Stimulated activated CD4-positive, alpha-beta T cell treated with anti-CD3 and anti-CD28 coated beads, Interleukin-15, amount 100 ng/mL, for 1 hour (primary cell): Measurements from ENCODE around the gene BMAL1.

ENCODE experiments used
- DNase-seq, 2 donors: peaks; one replicate each; pipeline ENCODE4 v3.0.0-alpha.2; 2020; ENCODE audit warnings: low read depth in 1 of 2, low spot score in 1 of 2

The BMAL1 gene

DNA sequence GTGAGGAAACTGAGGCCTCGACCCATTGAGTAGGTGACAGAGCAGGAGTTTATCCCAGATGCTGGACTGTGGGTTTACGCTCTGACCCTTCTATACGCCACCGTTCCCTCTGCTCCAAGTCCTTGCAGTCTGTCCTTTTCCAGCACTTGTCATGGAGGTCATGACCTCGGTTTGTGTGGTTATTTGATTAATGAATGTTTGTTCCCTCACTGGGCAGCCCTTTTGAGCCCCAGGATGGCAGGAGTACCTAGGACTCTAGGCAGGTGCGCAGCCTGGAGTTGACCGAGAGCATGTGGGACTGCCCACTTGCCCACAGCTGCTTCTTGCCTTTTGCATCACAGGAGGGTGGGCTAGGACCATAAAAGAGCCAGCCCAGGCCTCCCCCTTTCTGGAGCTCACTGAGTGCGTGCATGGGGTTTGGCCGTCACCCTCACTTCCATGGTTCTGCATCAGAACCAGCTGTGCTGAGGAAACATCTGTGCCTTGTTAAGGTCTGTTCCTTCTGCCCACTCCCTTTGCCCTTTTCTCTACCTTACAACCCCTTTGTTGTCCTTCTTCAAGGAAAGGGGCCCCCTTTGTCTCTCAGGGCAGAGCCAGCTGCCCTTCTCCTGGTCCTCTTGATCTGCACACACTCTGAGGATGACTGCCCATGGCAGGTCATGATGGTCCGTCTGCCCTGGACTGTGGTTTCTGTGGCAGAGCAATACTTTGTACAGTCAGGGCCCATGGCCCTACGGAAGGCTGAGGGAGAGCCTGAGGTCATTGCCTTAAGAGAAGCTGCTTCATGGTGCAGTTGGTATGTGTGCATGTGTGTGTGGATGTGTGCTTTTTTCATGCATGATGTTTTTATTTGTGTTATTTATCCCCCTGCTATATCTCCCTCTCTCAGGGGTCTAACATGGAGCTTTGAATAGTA is 38.2 kb downstream of the BMAL1 start:
- no peak for DNase-seq

DNA sequence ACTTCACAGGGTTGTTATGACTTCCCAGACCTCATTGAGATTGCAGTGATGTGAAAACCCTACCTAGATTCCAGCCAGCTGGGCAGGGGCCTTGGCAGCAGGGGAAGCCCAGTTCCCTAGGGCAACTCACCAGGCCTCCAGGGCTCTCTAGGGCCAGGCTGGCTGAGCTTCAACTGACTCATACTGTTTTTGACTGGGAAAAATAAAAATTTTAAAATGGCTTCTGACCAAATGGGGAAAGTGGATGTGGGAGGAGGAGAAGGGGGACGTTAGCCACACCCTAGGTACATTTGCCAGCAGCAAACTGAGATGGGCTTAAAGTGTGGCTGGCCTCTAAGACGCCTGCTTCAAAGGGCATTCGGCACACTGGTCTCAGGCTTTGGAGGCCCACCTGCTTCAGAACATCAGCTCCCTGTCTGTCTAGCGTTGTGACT is 39.0 kb downstream of the BMAL1 start:
- no peak for DNase-seq

DNA sequence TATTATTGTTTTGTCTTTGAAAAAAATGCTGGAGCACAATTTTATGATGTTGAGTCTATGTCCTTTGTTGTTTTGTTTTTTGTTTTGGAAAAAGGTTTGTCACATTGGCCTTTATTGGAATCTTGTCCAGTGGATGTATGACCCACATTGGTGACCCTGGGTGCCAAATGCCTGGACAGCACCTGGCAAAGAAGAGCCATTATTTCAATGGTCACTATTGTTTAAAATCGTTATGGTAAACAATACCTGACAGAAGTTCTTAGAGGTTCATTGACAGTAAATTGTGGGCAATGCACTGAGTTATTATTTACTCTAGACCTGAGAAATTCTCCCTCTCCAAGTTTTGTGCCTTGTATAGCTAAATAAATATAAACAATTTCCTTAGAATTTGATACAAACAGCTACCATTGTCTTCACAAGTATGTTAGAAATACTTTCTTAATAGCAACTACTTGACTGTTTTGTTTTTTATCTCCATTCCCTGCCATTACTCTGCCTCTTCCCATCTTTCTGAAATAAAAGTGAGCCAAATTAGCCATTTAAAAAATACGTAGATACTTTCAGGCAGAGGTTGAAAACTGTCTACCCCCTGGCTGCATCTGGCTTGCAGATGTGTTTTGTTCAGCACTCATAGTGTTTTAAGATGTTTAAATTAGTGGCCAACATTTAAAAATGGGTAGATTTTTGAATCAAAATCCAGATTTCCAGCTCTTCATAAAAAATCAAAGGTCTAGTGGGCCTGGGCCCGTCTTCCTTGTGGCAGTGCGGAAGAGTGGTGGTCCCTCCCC is 39.9 kb downstream of the BMAL1 start:
- no peak for DNase-seq

DNA sequence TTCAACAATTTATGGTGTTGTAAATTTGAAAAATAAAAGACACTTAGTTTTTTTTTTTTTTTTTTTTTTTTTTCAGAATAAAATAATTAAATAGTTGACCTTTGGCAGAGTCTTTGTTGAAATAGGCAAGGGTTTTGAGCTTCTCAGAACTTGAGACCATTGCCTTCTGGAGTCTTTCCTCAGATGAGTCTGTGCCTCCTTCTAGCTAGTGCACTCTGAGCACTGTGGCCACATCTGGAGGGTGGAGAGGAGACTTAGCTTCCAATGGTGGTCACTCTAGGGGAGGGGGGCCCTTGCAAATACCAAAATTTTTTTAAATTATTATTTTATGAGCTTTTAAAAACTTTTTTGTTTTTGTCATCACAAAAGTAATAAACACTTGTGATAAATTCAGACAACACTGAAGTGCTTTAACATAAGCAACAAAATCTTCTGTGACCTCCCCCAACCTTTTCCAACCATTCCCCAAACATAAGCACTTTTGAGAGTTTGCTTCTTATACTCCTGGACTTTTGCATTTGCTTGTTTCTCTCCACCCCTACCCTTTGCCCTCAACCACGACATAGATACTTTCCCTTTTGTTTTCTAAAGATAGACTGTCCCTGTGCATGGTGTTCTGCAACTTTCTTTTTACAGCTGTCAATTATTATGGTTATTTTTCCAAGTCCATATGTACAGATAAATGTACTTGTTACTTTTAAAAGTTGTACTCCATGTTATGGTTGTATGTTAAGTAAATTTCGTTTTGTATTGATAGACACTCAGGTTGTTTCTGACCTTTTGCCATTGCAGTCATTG is 41.1 kb downstream of the BMAL1 start:
- no peak for DNase-seq

DNA sequence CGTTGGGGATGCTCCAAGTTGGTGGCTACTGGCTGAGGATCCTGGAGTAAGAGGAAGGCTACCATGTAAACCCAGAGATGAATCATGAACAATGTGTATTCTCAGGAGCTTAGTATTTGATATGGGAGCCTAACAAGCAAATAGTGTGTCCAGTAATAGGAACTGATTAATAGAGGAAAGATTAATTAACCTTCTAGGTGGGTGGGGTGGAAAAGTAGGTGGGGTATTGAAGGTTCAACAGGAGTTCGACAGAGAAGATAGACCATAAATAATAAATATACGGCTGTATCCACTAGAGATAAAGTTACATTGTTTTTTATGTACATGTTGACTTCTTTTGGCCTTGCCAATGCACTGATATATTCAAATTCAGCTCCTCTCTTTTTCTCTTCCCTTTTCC is 43.1 kb downstream of the BMAL1 start:
- DNase-seq = no peak

DNA sequence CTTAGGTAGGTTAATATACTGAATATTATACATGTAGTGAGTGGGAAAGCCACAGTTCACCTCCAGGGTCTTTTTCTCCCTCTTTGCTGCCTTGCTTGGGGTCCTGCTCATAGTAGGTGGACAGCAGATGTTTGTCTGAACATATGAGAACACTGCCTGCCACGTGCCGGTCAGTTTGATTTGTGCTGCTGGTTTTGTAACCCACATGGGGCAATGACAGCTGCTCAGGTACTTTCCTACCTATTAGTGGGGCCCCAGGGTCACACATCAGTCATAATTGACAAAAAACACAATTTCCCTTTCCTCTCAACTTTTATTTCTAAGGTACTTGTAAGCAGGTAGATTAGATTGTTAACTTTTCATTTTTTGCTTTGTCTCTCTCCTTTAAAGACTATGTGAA is 43.8 kb downstream of the BMAL1 start:
- no peak for DNase-seq

DNA sequence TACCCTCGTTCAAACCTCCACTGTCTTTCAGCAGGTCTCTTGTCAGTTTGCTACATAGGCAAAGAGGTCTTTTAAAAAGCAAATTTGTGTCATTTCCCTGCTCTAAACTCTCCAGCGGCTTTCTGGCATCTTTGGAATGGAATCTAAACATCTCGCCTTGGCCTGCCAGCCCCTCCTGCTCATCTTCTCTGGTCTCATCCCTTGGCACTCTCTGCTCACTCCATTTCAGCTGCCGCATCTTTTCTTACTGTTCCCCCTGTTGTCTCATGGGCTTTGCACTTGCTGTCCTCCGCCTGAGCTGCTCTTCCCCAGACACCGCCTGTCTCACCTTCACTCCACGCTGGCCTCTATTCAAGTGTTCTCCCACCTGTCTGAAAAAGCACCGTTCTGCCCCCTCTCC is 46.6 kb downstream of the BMAL1 start:
- DNase-seq = no peak

DNA sequence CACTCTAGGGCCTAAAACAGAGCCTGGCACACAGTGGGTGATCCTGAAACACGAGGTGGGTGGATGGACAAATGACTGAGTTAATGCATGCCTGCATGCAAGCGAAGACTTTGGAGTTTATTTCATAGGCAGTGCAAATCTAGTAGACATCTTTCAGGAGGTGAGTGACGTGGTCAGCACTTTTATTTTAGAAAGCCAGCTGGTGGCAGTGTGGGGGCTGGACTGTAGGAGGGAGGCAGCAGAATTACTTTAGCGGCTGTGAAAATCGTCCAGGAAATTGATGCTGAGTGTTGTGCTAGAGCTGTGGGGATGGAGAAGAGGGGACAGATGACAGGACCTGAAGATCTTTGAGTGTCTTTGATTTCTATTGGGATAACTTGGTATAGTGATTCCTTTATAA is 47.1 kb downstream of the BMAL1 start:
- no peak for DNase-seq

DNA sequence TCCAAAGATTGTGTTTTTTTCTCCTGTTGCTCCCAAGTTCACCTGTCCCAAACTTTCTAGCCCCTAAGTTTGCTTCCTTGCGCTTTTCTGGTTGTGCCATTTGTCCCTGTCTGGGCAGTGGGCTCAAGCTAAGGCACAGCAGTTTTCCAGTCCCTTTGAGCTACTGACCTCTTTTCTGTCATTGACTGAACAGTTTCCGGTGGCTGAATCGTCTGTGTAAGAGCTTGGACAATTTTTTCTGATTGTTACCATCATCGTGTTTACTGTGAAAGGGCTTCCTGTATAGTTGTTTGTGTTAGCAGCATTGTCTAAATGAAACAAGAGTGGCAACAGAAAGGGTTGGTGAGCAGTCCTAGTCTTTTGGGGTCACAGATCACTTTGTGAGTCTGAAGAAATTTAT is 49.8 kb downstream of the BMAL1 start:
- DNase-seq = no peak

DNA sequence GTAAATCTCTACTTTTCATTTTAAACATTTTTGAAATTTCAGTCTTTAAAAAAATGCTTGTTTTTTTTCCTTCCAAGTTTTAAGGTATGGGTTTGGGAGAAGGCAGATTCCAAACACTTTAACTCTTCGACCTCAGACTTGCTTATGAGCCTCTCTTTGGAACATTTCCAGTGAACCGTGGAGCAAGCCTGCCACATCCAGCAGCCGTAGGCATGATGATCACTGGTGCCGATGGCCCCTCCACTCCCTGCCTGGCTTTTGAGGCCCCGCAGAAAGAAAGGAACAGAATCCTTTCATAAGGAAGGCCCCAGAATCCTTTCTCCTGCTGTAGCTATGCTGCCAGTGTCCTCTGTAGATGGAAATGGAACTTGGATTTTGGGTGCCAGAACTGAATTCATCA is 50.7 kb downstream of the BMAL1 start:
- no peak for DNase-seq

DNA sequence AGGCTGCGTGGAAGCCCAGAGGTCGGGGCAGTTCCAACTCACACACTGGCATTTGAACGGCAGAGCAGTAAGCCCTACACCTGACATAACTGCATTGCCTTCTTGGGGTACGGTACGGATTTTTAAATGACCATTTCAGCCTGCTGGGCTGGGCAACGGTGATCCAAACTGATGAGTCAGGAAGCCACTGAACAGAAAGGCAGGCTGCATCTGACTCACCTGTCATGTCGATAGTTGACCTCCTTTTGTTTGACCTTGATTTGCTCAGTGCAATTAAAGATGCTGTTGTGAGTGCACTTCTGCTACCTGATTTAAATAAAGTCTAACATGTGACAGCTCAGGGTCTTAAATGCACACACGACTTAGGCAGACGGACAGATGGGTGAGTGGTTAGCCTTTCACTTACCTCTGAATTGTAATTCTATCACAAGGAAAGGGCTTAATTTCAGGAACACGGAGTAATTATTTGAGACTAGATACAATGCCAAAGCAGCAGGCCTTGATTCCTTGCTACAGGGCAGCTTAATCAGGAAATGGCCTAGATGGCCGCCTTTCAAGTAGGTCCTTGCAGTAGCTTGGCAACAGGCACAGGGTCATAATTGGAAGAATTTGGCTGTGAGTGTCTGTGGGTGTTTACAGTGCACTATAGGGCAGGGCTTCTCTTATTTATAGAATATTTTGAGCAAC is 52.2 kb downstream of the BMAL1 start:
- DNase-seq = no peak

DNA sequence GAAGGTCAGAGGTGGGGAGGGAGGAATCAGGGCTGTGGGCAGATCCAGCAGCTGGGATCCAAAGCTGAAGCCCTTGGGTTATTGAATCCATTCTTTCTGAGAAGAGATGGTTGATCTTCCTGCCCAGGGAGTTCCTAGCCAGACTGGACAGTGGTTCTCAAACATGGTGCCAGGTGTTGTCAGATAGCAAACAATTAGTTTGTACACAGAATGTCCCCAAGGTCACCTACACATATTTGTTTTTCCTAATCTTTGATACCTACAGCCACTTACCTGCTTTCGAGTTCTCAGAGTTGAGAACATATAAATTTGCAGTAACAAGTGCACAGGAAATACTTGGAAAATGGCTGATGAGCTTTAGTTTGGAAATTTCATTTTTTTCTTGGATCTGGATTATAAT is 54.5 kb downstream of the BMAL1 start:
- no peak for DNase-seq

DNA sequence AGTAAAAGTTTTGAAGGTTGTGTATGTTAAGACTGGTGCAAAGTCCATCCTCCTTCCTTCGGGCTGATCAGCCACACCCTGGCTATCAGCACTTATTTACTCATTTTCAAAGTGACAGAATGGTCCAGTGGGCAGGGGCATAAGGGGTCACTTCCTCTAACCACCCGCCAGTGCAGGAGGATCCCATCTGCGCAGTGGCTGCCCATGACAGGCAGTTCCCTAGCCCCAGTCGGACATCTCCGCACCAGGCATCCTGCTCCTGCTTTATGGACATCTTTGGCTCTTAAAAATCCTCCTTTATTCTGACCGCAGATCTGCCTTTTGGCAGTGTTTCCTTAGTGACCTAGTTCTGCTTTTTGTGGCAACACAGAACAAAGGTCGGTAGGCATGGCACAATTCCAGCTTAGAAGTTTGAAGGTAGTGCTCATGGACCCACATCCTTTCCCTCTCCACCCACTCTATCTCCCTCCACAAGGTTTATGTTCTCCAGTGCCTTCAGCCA is 55.9 kb downstream of the BMAL1 start:
- DNase-seq = no peak

DNA sequence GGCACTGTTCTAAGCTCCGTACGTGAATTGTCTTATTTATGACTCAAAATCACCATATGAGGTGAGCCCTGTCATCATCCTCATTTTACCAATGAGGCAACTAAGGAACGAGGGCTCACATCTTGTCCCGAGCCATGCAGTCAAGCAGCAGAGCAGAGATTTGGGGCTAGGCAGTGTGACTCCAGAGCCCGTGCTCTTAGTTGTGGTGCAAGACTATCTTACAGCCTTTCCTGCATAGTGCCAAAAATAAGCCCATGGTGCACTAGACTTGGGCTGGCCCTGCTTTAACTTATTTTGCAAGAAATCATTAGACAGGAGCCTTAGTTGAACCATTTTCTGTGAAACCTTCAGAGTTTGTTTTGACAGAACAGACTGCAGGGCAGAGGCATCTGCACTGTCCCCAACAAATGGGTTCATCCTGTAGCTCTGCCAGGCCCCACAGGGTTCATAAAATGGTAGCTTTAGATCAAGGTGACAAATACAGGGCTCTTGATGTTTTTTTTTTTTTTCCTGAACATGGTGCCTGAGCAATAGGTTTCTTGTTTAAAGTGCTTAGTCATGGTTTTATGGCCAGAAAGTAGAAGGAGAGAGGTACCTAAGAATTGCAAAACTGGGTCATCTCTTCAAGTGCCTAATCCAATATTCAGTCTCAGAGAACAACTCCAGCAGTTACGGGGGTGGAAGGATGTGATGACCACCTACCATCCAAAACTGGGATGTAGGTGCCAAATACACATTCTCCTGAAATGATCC is 56.6 kb downstream of the BMAL1 start:
- DNase-seq = no peak

DNA sequence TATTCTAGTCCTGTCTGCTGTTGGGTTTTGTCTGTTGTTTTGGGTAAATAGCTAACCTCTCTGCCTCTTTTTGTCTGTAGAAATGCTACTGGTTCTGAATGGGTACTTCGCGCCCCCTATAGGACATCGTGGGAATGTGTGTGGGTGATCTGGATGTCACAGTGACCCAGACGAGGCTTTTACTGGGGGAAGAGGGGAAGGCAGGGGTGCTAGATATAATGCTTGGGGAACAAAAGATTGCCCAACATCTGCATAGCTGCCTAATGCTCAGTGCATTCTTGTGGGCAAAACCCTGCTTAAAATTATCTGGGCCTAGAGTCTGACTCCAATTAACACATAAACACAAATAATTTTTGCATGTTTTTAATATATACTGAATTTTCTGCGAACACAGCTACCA is 57.7 kb downstream of the BMAL1 start:
- peak; percentile 45 to 52 for DNase-seq

DNA sequence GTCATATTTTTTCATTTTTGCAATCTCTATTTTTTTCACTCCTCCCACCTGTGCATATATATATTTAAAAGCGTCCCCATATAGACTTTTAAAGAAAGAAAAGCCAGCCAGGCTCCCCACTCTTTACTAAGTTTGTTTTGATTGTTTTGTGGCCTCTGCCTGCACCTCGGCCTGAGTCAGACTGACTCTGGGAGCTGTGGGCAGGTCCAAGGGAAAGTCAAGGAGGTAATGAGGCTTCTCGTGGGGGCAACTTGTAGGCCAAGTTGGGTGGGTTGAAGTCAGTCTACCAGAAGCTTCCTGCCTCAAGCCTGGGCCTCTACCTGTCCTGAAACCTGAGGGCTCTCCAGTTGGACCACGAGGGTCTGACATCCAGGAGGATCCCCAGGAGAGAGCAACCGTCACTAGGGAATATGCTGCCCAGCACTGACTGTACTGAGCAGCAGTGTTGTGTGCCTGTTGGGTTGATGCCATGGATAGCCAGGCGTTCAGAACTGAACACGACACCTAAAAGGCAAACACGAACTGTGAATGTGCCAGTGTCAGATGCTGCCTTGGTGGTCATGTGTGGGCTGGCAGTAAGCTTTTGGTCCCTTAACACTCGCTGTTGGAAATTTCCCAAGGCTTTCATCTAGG is 58.8 kb downstream of the BMAL1 start:
- no peak for DNase-seq

DNA sequence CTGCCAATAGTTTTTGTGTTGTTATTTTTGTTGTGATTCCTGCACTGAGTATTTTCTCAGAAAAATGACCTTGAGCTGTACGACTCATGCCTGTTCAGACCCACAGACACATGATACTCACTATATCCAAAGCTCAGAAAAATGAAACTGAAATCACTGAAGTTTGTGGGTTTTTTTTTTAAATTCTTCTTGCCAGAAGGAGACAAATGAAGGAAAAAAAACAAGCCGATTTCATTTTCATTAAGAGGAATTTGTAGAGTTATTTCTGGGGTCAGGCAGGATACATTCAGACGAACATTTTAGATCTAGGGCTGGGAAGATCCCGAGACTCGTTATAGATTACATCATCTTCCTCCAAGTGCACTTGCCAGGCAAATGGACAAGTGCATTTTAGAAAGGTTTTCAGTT is 60.4 kb downstream of the BMAL1 start:
- DNase-seq = no peak

DNA sequence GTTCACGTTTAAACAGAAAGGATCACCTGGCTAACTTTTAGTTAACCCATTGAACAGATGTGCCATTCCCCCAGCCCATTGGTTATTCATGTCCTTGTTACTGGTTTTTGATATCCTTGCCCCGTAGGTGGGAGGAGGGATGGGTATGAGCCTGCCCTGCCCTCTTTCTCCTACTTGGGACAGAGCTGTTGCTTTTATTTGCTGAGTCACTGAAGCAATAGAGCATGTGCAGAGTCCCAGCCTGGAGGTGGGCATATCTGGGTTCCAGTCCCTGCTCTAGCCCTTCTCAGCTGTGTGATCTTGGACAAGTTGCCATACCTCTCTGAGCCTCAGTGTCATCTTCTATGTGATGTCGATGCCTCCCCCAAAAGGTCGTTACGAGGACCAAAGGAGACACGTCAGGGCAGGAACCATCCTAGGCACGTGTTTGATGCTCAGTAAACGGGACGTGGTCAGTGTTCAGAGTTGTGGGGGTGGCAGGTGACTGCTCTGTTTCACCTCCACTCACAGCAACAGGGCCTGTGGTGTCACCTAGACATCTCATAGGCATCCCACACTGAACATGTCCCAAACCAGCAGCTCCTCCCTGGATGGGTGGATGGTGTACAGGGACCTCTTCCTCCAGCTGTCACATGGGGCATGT is 61.0 kb downstream of the BMAL1 start:
- DNase-seq = no peak
